Activated T-cell treated with anti-CD3 and anti-CD28 coated beads, Interleukin-2, amount 50 U/mL, for 1 hour (primary cell): Measurements from ENCODE around the gene PCP4.

Source experiments
- DNase-seq: peaks from one replicate; pipeline ENCODE4 v3.0.0-alpha.2; 2020

Gene PCP4

DNA sequence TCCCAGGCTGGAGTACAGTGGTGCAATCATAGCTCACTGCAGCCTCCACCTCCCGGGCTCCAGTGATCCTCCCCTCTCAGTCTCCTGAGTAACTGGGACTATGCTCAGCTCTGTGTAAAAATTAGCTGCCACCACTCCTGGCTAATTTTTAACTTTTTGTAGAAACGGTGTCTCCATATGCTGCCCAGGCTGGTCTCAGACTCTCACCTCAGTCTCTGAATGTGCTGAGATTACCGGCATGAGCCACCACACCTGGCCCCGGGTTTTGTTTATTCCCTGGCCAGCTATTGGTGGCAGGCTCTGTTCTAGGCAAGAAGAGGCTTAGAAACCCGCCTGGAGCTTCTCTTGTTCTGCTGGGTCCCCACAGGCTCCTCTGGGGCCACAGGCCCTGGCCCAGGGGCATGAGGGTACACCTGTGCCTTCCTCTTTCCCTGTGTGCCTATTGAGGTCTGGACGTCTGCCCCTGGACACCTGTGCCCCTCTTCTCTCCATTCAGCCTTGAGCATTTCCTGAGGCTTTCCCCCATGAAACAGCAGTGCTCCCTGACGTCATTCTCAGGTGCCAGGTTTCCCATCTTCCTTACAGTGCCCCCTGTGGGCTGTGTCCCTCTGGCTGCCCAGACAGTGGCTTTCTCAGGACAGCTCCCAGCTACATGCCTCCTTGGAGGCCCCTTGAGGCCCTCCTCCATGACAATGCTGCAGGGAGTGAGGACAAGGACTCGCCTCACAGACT, 57.5 kb downstream of the PCP4 start:
- DNase-seq, result no peak

DNA sequence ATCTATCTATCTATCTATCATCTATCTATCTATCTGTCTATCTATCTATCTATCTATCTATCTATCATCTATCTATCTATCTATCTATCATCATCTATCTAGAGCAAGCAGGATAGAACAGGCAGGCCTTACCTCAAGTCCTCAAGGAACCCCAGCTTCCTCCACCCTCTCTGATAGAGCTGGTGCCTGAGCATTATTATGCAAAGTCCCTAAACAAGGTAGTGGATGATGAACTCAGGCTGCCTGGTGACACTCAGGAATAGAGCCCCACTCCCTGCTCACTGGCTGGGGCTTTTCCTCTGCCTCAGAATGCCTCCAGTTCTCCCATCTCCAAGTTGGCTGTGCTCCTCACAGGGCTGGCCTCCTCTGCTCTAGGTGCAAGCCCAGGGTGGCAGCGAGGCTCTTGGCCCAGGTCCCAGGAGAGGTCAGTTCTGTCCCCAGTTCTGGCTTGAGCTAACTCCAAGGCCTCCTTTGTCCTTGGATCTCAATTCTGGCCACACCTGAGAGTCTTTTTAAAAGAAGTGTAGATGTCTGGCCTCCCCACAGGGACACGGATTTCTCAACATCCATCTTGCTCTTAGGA, 60.2 kb downstream of the PCP4 start:
- DNase-seq, result no peak

DNA sequence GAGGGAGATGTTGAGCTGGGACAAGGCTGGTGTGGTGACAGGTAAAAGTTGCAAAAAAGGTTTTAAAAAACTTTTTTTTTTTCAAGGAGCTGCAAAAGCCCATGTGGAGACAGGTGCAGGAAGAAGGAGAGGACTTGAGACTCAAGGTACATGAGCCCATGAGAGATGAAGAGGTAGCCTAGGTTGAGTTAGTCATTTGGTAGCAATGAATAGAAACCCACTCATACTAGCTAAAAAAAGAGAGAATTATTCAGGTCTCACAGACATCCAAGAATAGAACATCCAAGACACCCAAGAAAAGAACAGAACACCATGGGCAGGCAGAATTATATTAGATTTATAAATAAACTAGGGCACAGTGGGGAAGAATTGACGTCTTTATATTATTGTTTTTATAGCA, 65.1 kb downstream of the PCP4 start:
- DNase-seq, result no peak

DNA sequence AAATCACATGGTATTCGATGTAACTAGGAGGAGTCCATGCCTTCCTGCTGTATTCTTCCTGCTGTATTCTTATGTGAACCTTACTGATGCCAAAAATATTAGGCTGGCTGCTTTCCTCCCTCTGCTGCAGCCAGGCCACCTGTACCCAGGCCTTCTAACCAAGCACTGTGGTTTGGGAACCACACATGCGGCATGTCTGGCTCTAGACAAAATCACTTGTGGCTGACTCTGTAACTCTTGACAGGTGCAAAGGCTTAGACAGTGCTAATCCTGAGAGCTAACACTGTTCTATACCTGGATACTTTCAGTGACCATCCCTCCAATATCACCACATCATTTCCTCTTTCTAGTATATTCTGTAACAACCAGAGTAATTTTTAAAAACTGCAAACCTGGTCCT, 67.7 kb downstream of the PCP4 start:
- no peak for DNase-seq

DNA sequence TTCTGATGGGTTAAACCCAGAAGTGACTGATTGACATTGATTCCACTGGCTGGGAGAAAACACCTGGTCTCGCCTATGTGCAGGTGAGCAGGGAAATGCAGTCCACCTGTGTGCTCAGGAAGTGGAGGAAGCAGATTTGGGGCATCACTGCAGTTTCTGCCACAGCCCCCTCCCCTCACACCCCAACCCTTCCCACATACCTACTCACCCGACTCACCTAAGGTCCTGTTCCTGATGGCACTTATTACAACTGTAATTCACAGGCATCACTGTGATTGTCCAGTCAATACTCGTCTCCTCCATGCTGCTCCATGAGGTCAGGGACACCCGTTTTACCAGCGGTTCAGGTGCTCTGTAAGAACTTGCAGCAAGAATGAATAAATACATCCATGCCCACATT, 68.5 kb downstream of the PCP4 start:
- DNase-seq, result no peak

DNA sequence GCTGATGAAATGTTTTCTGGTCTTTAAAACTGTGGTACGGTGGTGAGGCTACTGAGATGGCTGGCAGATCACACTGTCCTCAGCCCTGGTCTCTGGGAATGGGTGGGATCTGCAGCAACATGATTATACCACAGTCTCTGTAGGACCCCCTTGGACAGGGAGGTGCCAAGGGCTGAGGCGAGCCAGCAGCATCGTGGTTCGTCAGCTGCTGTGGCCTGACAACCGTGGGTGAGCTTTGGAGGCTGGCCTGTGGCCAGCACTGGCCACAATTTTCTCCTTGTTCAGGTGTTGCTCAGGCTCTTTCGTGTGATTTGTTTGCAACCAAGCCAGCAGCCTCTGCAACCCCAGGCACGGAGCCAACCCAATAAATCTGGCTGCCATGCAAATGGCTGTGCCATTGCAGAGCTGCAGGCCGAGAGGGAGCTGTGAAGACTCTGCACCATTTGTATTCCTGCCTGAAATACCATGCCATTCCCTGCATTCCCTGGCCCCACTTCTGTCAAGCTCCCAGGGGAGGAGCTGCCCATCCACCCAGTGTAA, 70.9 kb downstream of the PCP4 start:
- DNase-seq, result no peak

DNA sequence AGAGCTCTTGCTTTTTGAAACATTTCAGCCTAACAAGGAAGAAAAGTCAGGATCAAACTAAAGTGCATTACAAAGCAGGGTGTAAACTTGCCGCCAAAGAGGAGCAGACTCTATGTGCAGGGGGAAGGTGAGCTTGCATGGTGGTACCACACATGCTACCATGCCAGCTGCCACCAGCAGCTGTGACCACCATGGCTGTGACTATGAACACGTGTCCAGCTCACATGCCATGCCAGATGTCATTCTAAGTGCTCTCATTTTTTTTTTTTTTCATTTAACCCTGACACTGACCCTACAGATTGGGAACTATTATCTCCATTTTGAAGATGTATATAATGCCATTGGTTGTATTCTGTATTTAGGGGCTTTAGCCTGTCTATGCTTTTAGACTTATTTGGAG, 79.0 kb downstream of the PCP4 start:
- DNase-seq, result no peak

DNA sequence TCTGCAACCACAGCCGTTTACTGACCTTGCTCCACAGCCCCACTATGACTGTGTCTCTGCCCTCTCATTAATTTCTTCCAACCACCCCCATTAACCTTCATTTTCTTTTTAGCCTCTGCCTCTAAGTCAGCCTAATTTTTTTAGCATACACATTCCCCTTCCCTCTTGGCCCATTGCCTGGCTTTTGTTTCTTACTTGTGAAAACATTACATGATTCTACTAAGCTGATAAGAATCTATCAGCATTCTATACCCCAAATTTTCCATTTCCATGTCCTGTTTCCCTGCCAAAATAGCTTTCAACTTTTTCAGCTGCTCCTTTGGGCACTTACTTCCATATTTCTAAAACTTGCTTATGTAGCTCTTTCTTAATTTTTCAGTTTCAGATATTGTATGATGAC, 79.8 kb downstream of the PCP4 start:
- no peak for DNase-seq

DNA sequence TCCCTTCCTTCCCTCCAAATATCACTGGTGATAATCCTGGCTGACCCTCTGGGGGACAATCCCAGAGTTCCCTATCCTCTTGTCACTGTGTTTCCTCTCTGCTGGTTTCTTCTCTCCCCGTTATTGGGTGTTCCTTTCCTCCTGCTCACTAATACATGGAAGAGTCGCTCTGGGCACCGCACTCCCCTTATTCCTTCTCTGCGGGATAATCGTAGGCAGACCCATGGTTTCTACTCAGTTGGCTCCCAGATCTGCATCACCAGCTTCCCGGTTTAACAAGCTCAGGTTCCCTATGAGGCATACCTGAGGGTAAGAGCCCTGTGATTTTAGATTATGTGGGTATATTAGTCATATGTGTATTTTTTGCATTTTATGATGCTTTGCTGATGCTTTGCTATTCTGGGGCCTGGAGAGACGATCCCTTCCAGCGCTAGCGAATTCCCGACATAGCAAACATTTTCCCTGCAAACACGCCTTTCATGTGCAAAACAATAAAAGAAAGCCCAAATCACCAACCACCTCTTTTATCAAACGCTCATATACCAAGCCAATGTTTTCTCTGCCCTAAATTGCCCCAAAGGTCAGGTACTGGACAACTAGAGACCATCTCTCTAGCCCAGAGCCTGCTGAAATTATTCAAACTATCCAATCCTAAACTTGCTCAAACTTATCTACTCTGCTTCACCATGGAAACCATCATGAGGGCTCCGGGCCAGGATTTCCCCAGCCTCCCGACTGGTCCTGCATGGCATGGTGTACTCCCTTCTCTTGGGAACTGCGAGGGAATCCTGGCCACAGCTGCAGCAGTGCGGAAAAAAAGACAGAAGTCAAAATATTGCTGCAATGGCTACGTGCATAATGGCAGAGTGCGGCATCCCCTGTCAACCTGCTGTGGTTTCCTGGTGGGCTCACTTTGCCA, 84.2 kb downstream of the PCP4 start:
- no peak for DNase-seq

DNA sequence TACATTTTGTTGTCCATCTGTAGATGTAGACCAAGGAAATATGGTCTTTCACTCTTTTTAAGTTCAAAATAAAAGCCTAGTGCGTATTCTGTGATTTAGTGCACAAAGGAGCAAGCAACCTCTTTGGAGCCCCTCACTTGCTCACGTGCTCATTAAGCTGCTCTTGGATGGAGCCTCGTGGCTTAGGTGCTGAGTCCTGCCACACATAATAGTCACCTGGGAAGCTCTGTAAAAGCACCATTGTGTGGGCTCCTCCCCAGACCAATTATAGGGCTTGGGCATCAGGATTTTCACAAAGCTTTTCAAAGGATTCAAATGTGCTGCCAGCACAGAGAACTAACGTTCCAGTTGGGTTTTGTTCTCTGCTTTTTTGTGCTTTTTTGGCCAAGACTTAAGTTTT, 85.0 kb downstream of the PCP4 start:
- no peak for DNase-seq

DNA sequence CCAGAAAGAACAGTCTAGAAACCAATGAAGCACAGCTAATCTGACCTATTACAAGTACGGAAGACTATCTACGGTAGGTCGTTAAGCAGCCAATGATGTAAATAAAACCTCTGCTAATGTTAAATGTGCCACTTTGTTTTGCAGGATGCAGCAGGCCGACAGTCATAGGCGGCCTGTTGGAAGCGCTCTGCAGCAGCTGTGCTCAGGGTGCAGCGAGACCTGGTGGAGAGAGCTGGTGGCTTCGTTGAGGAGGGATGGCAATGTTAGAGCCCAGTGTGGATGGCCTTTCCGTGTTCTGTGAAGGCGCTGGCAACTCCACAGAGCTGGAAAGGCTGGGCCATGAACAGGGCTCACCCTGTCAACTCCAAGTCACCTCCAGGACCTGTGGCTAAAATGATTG, 87.3 kb downstream of the PCP4 start:
- DNase-seq, result no peak

DNA sequence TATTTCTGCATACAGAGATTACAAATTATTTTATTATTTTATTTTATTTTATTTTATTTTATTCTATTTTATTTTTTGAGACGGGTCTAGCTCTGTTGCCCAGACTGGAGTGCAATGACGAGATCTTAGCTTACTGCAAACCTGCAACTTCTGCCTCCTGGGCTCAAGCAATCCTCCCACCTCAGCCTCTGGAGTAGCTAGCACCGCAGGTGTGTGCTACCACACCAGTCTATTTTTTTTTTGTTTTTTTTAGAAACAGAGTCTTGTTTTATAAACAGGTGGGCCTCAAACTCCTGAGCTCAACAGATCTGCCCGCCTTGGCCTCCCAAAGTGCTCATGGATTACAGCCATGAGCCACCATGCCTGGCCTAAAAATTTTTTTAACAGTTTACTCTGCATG, 88.1 kb downstream of the PCP4 start:
- DNase-seq, result no peak

DNA sequence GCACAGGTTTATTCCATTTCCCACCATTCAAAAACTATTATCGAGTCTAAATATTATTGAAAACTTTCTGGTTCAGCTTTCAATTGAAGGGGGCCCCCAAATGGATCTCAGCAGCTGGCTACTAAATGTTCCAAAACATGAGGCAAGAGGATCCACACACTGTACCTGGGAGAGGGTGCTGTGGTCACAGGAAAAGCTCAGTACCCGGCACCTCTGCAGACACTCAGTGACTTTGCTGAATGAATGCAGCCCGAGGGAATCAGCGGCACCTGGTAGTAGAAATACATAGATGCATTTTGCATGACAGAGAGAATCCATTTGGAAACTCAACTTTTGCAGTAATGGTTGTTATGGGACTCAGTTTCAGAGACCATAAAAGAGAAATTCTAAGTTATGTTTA, 89.3 kb downstream of the PCP4 start:
- DNase-seq, result no peak

DNA sequence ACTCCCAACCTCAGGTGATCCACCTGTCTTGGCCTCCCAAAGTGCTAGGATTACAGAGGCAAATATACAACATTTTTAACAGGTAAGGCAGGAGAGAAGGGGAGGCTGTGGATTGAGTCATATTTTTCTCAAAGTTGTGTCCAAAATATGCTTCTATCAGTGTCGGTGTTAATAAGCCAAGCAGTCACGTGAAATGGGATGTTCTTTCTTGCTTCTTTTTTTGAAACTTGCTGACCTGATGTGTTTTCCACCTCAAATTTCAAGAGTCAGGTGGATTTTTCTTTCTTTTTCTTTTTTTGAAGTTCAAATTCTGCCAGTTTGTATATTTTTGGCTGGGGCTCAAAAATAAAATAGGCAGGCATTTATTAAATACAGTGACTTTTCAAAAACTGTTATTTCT, 91.5 kb downstream of the PCP4 start:
- no peak for DNase-seq

DNA sequence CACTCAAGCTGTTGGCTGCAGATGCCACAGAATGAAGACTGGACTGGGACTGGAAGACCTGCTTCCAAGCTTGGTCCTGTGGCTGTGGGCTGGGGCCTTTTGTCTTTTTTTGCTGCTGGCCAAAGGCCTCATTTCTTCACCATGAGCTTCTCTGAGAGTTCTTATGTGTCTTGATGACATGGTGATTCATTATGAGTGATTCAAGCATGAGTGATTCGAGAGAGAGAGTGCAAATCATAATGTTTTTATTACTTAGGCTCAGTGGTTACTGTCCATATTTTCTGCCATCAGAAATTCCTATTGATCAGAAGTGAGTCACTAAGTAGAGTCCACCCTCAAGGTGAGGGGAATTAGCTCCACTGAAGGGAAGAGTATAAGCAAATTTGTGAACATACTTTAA, 94.0 kb downstream of the PCP4 start:
- no peak for DNase-seq

DNA sequence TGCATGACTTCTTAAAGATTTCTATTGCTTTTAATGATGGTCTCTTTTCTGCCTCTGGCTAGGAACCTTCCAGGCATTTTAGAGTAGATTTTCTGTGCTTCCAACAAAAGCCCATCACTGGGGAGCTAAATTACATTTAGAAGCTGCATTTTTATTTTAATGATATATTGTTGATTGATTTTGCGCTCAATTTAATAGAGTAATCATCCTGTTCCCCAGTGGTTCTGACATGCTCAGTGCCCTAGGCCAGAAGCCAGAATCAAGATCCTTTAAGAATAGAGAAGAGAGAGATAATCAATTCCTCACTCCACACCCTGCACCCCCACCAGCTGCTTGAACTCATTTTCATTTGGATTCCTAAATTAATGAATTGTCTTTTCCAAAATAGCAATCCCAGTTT, 97.8 kb downstream of the PCP4 start:
- DNase-seq, result no peak

DNA sequence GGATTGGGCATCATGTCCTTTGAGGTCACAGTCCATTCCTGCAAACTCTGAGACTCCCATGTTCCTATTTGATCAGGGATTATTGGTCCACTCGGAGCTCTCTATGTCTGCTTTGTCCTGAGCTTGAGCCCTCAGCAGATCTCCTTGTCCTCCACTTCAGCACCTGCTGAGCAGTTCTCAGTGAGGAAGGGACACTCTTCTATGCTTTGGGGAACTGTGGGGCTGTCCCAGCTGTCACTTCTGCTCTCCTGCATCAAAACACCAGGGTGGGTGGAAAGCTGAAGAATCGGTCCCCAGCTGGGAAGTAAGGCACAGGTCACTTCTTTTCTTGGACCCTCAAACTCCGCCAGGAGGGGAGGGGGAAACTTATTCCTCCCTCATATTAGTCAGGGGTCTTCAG, 99.5 kb downstream of the PCP4 start:
- DNase-seq, result no peak

DNA sequence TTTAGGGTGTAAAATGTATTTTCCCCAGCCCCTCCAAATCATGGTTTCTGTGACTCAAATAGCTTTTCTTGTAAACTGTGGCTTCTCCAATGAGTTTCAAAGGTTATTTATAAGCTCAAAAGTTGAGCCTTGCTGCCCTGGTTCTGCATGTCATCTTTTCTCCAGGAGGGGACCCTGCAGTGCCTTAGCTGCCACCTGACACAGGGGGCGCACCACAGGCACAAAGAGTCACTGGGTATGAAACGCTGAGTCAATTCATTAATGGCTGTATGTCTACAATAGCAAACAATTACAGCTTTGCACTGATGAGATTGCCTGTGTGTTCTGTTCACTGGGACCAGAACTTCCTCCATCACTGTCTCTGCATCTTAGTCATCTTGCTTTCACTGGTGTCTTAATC, 100.8 kb downstream of the PCP4 start:
- DNase-seq, result no peak

DNA sequence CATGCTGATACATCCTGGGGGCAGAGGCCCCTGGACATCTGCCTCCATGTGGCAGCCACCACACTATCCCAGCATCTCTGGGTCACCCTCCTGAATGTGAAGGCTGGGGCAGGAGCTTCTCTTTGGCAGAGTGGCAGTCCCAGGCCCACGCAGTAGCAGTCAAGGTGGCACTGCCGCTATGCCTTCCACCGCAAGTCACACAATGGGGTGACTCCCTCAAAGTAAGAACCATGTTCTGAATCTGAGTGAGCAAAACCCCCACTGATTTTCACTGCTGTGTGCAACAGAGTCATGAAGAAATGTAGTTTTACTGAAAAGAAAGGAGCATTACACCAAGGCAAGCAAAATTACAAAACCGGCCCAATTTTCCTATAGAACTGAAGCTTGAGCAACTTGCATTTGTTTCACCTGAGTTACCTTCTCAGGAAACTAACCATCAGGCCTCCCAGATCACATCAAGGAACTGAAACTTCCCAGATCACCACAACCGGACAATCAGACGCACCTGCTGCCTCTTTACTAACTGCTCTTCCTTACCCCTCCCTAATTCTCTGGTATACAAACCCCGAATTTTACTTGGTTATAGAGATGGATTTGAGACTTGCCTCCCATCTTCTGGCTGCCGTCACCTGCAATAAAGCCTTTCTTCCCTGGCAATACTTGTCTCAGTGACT, 102.6 kb downstream of the PCP4 start:
- DNase-seq, result no peak

DNA sequence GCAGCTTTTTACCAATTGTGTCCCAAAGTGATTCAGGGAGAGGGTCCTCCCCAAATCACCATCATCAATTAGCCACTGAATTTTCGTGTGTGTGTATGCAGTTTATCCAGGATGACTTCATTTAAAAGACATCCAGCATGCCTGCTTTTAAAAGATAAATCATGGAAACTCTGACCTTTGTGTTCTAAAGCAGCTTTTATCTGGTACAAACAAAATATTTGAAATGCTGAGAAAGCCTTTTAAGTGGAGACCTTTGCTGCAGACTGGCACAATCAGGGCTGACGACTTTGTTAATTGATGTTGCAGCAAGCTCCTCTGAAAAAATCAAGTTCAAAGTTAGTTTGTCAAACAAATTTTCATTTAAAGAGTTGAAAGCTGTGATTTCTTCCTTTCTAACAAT, 104.7 kb downstream of the PCP4 start:
- DNase-seq, result no peak

DNA sequence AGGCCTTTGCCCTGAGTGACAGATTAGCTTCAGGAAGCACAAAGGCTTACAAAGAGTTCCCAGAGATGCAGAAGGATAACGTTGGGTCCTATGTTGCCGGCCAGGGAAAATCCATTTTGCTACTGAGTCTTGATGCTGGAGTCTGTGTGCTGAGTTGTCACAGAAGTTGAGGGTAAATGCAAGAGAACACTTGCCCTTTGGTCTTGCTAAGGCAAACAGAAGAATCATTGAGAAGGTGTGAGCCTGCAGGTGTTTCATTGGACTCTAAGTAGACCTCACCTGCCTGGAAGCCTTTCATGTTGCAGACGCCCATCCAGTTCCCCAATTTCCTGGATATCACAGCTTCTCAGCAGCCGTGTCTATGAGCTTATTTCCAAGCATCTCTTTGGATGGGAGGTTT, 105.2 kb downstream of the PCP4 start:
- DNase-seq, result no peak

DNA sequence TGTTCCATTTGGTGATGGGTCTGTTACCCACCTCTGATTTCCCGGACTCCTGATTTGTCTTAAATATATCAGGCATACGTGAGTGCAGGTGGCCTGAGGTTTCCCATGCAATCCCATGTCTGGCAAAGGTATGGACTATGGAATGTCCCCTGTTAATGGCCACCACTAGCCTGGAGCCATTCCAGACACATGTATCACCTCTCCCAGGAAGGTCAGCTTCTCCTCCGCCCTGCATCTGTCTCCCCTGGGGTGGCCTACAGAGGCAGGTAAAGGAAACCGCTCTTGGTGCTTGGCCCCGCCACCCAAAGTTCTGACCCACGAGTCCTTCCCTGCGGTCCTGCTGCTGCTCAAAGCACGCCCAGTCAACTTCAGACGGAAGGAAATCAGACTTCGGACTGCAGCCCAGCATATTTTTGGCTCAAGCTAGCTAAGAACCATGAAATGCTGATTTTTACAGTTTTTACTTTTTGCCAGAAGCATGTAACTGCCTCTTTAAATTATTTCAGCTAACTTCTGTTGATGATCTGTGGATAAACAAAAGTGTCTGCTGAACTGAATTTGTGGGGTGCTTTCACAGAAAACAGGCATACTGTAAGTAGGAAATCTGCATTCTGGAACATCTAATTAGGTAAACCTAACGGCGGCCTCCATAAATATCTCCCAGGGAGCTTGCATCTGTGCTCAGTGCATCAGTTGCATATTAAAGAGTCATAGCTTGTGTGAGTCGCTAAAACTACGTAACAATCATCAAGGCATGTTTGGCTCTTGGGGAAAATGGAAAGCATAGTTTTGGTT, 105.9 kb downstream of the PCP4 start:
- no peak for DNase-seq
